ENCODE measurements around the gene FBXW11. TPM values are rescaled to one million over a fixed set of nuclear protein-coding genes. Genes with fewer than 3 reads are reported as not detected.

The FBXW11 gene
- total RNA-seq, 4 donors from 2014 or later = 35.9 to 111 (median 63.7) TPM

- intact Hi-C loops (cut with DNase I; ENCODE audit: low total_unique reads) = no loop called here
- no peaks in the 10 kb centered on the region for H3K36me3 ChIP-seq
- H3K4me1 ChIP-seq = no peaks in the 10 kb centered on the region
- no peaks in the 10 kb centered on the region for H3K27me3 ChIP-seq
- no peak for TF ChIP-seq POLR2A (IDR thresholded peaks at IDR 0.05)
- TF ChIP-seq CTCF (IDR thresholded peaks at IDR 0.05) = no peak
- H3K9me3 ChIP-seq = no peaks in the 10 kb centered on the region
- no peak overlapping the region for H3K27ac ChIP-seq
- no peak for DNase-seq
- no peak overlapping the region for H3K4me3 ChIP-seq
Measured at GRCh38 chr5:171838066-171838465, 168.4 kb downstream of the FBXW11 start.

- H3K9me3 ChIP-seq = no peaks in the 10 kb centered on the region
- H3K27me3 ChIP-seq = no peaks in the 10 kb centered on the region
- H3K4me1 ChIP-seq = no peaks in the 10 kb centered on the region
- no peaks in the 10 kb centered on the region for H3K36me3 ChIP-seq
- no peak for TF ChIP-seq CTCF (IDR thresholded peaks at IDR 0.05)
- TF ChIP-seq POLR2A (IDR thresholded peaks at IDR 0.05) = no peak
- no peak for DNase-seq
- intact Hi-C loops (cut with DNase I; ENCODE audit: low total_unique reads) = no loop called here
- H3K4me3 ChIP-seq = no peak overlapping the region
- H3K27ac ChIP-seq = no peak overlapping the region
Measured at GRCh38 chr5:171837522-171837921, 168.9 kb downstream of the FBXW11 start.

GRCh38 chr5:171835066-171835465, 171.4 kb downstream of the FBXW11 start:
- intact Hi-C loops (cut with DNase I; ENCODE audit: low total_unique reads) = no loop called here
- DNase-seq = no peak
- TF ChIP-seq CTCF (IDR thresholded peaks at IDR 0.05) (no peak), POLR2A (IDR thresholded peaks at IDR 0.05) (no peak)

GRCh38 chr5:171834461-171834860, 172.0 kb downstream of the FBXW11 start:
- Histone ChIP-seq H3K27ac (no peak overlapping the region), H3K4me1 (no peaks in the 10 kb centered on the region), H3K27me3 (no peaks in the 10 kb centered on the region), H3K4me3 (no peak overlapping the region), H3K36me3 (no peaks in the 10 kb centered on the region), H3K9me3 (no peaks in the 10 kb centered on the region)
- DNase-seq = no peak
- TF ChIP-seq POLR2A (IDR thresholded peaks at IDR 0.05) = no peak
- no peak for TF ChIP-seq CTCF (IDR thresholded peaks at IDR 0.05)
- intact Hi-C loops (cut with DNase I; ENCODE audit: low total_unique reads) = no loop called here

More at GRCh38 chr5:171835066-171835465, 171.4 kb downstream of the FBXW11 start:
- Histone ChIP-seq H3K9me3 (no peaks in the 10 kb centered on the region), H3K36me3 (no peaks in the 10 kb centered on the region), H3K4me3 (no peak overlapping the region), H3K27ac (no peak overlapping the region), H3K4me1 (no peaks in the 10 kb centered on the region), H3K27me3 (no peaks in the 10 kb centered on the region)

- TF ChIP-seq CTCF (IDR thresholded peaks at IDR 0.05) = no peak
- TF ChIP-seq POLR2A (IDR thresholded peaks at IDR 0.05) = no peak
- DNase-seq = no peak
- H3K9me3 ChIP-seq = no peaks in the 10 kb centered on the region
- H3K36me3 ChIP-seq = no peaks in the 10 kb centered on the region
- no peaks in the 10 kb centered on the region for H3K27me3 ChIP-seq
- H3K4me3 ChIP-seq = no peak overlapping the region
- intact Hi-C loops (cut with DNase I; ENCODE audit: low total_unique reads) = no loop called here
- no peak overlapping the region for H3K27ac ChIP-seq
- no peaks in the 10 kb centered on the region for H3K4me1 ChIP-seq
Measured at GRCh38 chr5:171832775-171833174, 173.7 kb downstream of the FBXW11 start.
